Ishikawa (cell line): ENCODE measurements around the gene SRSF10.

Experiments used
- CEBPB ChIP-seq: IDR thresholded peaks from 2 replicates; pipeline ENCODE4 v1.6.1; 2012
- CREB1 ChIP-seq: IDR thresholded peaks from 2 replicates; pipeline ENCODE4 v1.6.1; 2012; ENCODE audit warnings: low read depth
- EGR1 ChIP-seq: IDR thresholded peaks from 2 replicates; pipeline ENCODE4 v1.6.1; 2012
- EP300 ChIP-seq: IDR thresholded peaks from 2 replicates; pipeline ENCODE4 v1.6.1; 2012; ENCODE audit warnings: borderline replicate concordance
- FOXM1 ChIP-seq: IDR thresholded peaks from 2 replicates; pipeline ENCODE4 v1.6.1; 2012; ENCODE audit warnings: low read depth, borderline replicate concordance
- TAF1 ChIP-seq: IDR thresholded peaks from 2 replicates; pipeline ENCODE4 v1.6.1; 2012; ENCODE audit warnings: low read depth, mild to moderate bottlenecking
- TEAD4 ChIP-seq: IDR thresholded peaks from 2 replicates; pipeline ENCODE4 v1.6.1; 2012
- YY1 ChIP-seq: IDR thresholded peaks from 2 replicates; pipeline ENCODE4 v1.6.1; 2012; ENCODE audit warnings: low read depth

GRCh38 chr1:23960291-23961020 is 19.7 kb downstream of the SRSF10 start:
- TF ChIP-seq CEBPB (no peak), YY1 (no peak), TEAD4 (no peak), FOXM1 (no peak), EP300 (no peak), TAF1 (no peak), EGR1 (no peak), CREB1 (no peak)
